Mesenchymal stem cell (in vitro differentiated cells and primary cell): ENCODE data around the gene ADCK2.

Source experiments
- DNase-seq: peaks from one replicate; pipeline ENCODE4 v3.0.0-alpha.2; 2013
- H2AFZ ChIP-seq: one replicate; pipeline ENCODE4 v1.6.1; 2013; ENCODE audit warnings: low read depth, mild to moderate bottlenecking, control low read depth, inconsistent platforms, low read length, moderate library complexity
- H2AK5ac ChIP-seq: 2 replicates; pipeline ENCODE4 v1.6.1; 2013; ENCODE audit warnings: low read length, moderate library complexity, mild to moderate bottlenecking, inconsistent platforms; ENCODE audit not compliant: severe bottlenecking
- H2BK120ac ChIP-seq: one replicate; pipeline ENCODE4 v1.6.1; 2013; ENCODE audit warnings: low read depth, mild to moderate bottlenecking, inconsistent platforms, low read length, moderate library complexity
- H2BK12ac ChIP-seq, 2 experiments: one replicate each; pipeline ENCODE4 v1.6.1; 2013; ENCODE audit warnings: inconsistent platforms in 2 of 2, low read length in 2 of 2, mild to moderate bottlenecking in 2 of 2, moderate library complexity in 2 of 2, control low read depth in 1 of 2
- H2BK15ac ChIP-seq: one replicate; pipeline ENCODE4 v1.6.1; 2013; ENCODE audit warnings: mild to moderate bottlenecking, low read depth, inconsistent platforms; ENCODE audit not compliant: poor library complexity, severe bottlenecking
- H2BK5ac ChIP-seq: 2 replicates; pipeline ENCODE4 v1.6.1; 2013; ENCODE audit warnings: low read depth, mild to moderate bottlenecking, low read length, control low read depth, inconsistent platforms; ENCODE audit not compliant: poor library complexity, severe bottlenecking
- H3K14ac ChIP-seq, 2 experiments: one replicate each; pipeline ENCODE4 v1.6.1; 2013; ENCODE audit warnings: inconsistent platforms in 2 of 2, low read length in 2 of 2, control low read depth in 1 of 2, mild to moderate bottlenecking in 1 of 2, moderate library complexity in 1 of 2
- H3K18ac ChIP-seq, 2 experiments: one replicate each; pipeline ENCODE4 v1.6.1; 2013; ENCODE audit warnings: inconsistent platforms in 2 of 2, low read length in 2 of 2, control low read depth in 1 of 2, low read depth in 1 of 2, mild to moderate bottlenecking in 1 of 2
- H3K23ac ChIP-seq, 2 experiments: one replicate each; pipeline ENCODE4 v1.6.1; 2013; ENCODE audit warnings: inconsistent platforms in 2 of 2, low read length in 2 of 2, mild to moderate bottlenecking in 2 of 2, moderate library complexity in 2 of 2, control low read depth in 1 of 2
- H3K27ac ChIP-seq: 2 replicates; pipeline ENCODE4 v1.5.1; 2013; ENCODE audit warnings: mild to moderate bottlenecking, moderate library complexity, low read length, control low read depth, inconsistent platforms; ENCODE audit not compliant: poor library complexity, severe bottlenecking
- H3K27me3 ChIP-seq, 2 experiments: 2 replicates each; pipeline versions ENCODE4 v1.6.1 to v1.7.0; 2013; ENCODE audit warnings: low read length in 2 of 2, mild to moderate bottlenecking in 2 of 2, moderate library complexity in 2 of 2, control low read depth in 1 of 2, inconsistent platforms in 1 of 2; ENCODE audit not compliant: control insufficient read depth in 1 of 2, insufficient read depth in 1 of 2
- H3K36me3 ChIP-seq, 2 experiments: 2 replicates each; pipeline versions ENCODE4 v1.6.1 to v1.7.0; 2013; ENCODE audit warnings: low read length in 2 of 2, control low read depth in 1 of 2, inconsistent platforms in 1 of 2, low read depth in 1 of 2, mild to moderate bottlenecking in 1 of 2; ENCODE audit not compliant: insufficient read depth in 2 of 2, control insufficient read depth in 1 of 2
- H3K4ac ChIP-seq, 2 experiments: one replicate each; pipeline ENCODE4 v1.6.1; 2013; ENCODE audit warnings: inconsistent platforms in 2 of 2, low read length in 2 of 2, mild to moderate bottlenecking in 2 of 2, moderate library complexity in 2 of 2, control low read depth in 1 of 2, low read depth in 1 of 2
- H3K4me1 ChIP-seq: 2 replicates; pipeline ENCODE4 v1.6.1; 2013; ENCODE audit warnings: low read depth, low read length, control low read depth; ENCODE audit not compliant: control insufficient read depth, insufficient read depth
- H3K4me2 ChIP-seq: 2 replicates; pipeline ENCODE4 v1.6.1; 2013; ENCODE audit warnings: low read length, mild to moderate bottlenecking, inconsistent platforms; ENCODE audit not compliant: poor library complexity, severe bottlenecking
- H3K4me3 ChIP-seq, 2 experiments: 2 replicates each; pipeline versions ENCODE4 v1.5.1 to v1.7.0; 2013; ENCODE audit warnings: low read length in 2 of 2, mild to moderate bottlenecking in 2 of 2, control low read depth in 1 of 2, low read depth in 1 of 2; ENCODE audit not compliant: insufficient read depth in 1 of 2
- H3K79me1 ChIP-seq: replicated peaks from 2 replicates; pipeline ENCODE4 v1.6.1; 2013; ENCODE audit warnings: mild to moderate bottlenecking, control low read depth, low read length, inconsistent platforms; ENCODE audit not compliant: poor library complexity, severe bottlenecking
- H3K9ac ChIP-seq: 2 replicates; pipeline ENCODE4 v1.7.0; 2013; ENCODE audit warnings: mild to moderate bottlenecking, low read length, moderate library complexity
- H3K9me3 ChIP-seq: 2 replicates; pipeline ENCODE4 v1.7.0; 2013; ENCODE audit warnings: mild to moderate bottlenecking, low read length; ENCODE audit not compliant: control insufficient read depth
- H4K8ac ChIP-seq: one replicate; pipeline ENCODE4 v1.6.1; 2013; ENCODE audit warnings: inconsistent platforms, mild to moderate bottlenecking, low read length, moderate library complexity
- H4K91ac ChIP-seq: one replicate; pipeline ENCODE4 v1.6.1; 2013; ENCODE audit warnings: mild to moderate bottlenecking, low read length, inconsistent platforms
- WGBS: methylation state at CpG from one replicate; pipeline ENCODE4 v1.1.7; 2013; ENCODE audit warnings: mixed read lengths; 5-methylcytosine and 5-hydroxymethylcytosine counted together

ADCK2 gene

GRCh38 chr7:140625908-140626868, 46.6 kb upstream of the ADCK2 start:
- H3K36me3 ChIP-seq = peaks cover 0 to 17% of the 10 kb centered on the region in 2 experiments
- no peak overlapping the region for H3K23ac ChIP-seq
- H2BK12ac ChIP-seq = peak overlapping the region; percentile 4 to 28
- WGBS = 20% methylated on average over 11 of the region's 17 CpGs
- peaks cover 2% of the 10 kb centered on the region for H3K79me1 ChIP-seq
- H2BK120ac ChIP-seq = peak overlapping the region; percentile 21
- peak overlapping the region; percentile 47 for H2BK5ac ChIP-seq
- no peaks in the 10 kb centered on the region for H3K9me3 ChIP-seq
- H3K4me1 ChIP-seq = peaks cover 24% of the 10 kb centered on the region
- H3K4me2 ChIP-seq = peak overlapping the region; percentile 20
- peak overlapping the region; percentile 73 for H3K9ac ChIP-seq
- H2AK5ac ChIP-seq = peak overlapping the region; percentile 91
- peak overlapping the region; percentile 29 for H4K8ac ChIP-seq
- no peak overlapping the region for H3K14ac ChIP-seq
- H2BK15ac ChIP-seq = no peak overlapping the region
- peak overlapping the region; percentile 23 to 67 for H3K18ac ChIP-seq
- DNase-seq = peak; percentile 96
- peak overlapping the region; percentile 88 for H3K27ac ChIP-seq
- H2AFZ ChIP-seq = no peak overlapping the region
- H3K27me3 ChIP-seq = no peaks in the 10 kb centered on the region
- H3K4me3 ChIP-seq = no peak overlapping the region
- no peak overlapping the region for H3K4ac ChIP-seq
- peak overlapping the region; percentile 65 for H4K91ac ChIP-seq

- 84% methylated on average over 5 of the region's 6 CpGs for WGBS
- Histone ChIP-seq H2BK12ac (no peak overlapping the region), H2BK15ac (no peak overlapping the region), H3K9ac (peak overlapping the region; percentile 55), H3K4me1 (peaks cover 22% of the 10 kb centered on the region), H2AK5ac (peak overlapping the region; percentile 61), H2BK120ac (no peak overlapping the region), H3K23ac (no peak overlapping the region), H3K18ac (no peak overlapping the region), H3K27ac (peak overlapping the region; percentile 19), H3K9me3 (no peaks in the 10 kb centered on the region), H3K27me3 (no peaks in the 10 kb centered on the region), H3K14ac (no peak overlapping the region), H4K8ac (no peak overlapping the region), H3K79me1 (no peaks in the 10 kb centered on the region), H3K4me2 (no peak overlapping the region), H4K91ac (no peak overlapping the region), H3K4me3 (peak overlapping the region in 1 of 2 experiments; percentile 33), H3K4ac (no peak overlapping the region), H2AFZ (no peak overlapping the region), H3K36me3 (peaks cover 0 to 17% of the 10 kb centered on the region in 2 experiments), H2BK5ac (no peak overlapping the region)
- no peak for DNase-seq
These were observed 41.7 kb upstream of the ADCK2 start for GRCh38 chr7:140631021-140631420.

GRCh38 chr7:140631602-140632001, 41.1 kb upstream of the ADCK2 start:
- Histone ChIP-seq H2BK120ac (no peak overlapping the region), H3K4me1 (peaks cover 24% of the 10 kb centered on the region), H3K4me3 (peak overlapping the region in 1 of 2 experiments; percentile 33), H3K18ac (no peak overlapping the region), H2BK12ac (no peak overlapping the region), H4K91ac (no peak overlapping the region), H3K9me3 (no peaks in the 10 kb centered on the region), H4K8ac (no peak overlapping the region), H2BK15ac (no peak overlapping the region), H3K36me3 (peaks cover 0 to 21% of the 10 kb centered on the region in 2 experiments), H3K14ac (no peak overlapping the region), H3K4ac (no peak overlapping the region), H3K27ac (no peak overlapping the region), H3K79me1 (no peaks in the 10 kb centered on the region), H3K27me3 (no peaks in the 10 kb centered on the region), H2BK5ac (no peak overlapping the region), H3K4me2 (no peak overlapping the region), H2AK5ac (peak overlapping the region; percentile 79), H2AFZ (no peak overlapping the region), H3K9ac (peak overlapping the region; percentile 55), H3K23ac (no peak overlapping the region)
- peak; percentile 32 for DNase-seq
- WGBS = 98% methylated on average over 7 of the region's 7 CpGs

GRCh38 chr7:140635345-140635744, 37.4 kb upstream of the ADCK2 start:
- H4K91ac ChIP-seq = peak overlapping the region; percentile 0
- no peak overlapping the region for H3K14ac ChIP-seq
- H3K18ac ChIP-seq = no peak overlapping the region
- no peaks in the 10 kb centered on the region for H3K79me1 ChIP-seq
- H3K4me2 ChIP-seq = no peak overlapping the region
- no peak overlapping the region for H2BK120ac ChIP-seq
- H2AK5ac ChIP-seq = peak overlapping the region; percentile 3
- H3K27ac ChIP-seq = no peak overlapping the region
- peaks cover 0 to 20% of the 10 kb centered on the region in 2 experiments for H3K36me3 ChIP-seq
- H4K8ac ChIP-seq = no peak overlapping the region
- no peak overlapping the region for H2BK5ac ChIP-seq
- H2BK15ac ChIP-seq = no peak overlapping the region
- peak overlapping the region; percentile 42 for H3K9ac ChIP-seq
- H3K4ac ChIP-seq = no peak overlapping the region
- peak overlapping the region in 1 of 2 experiments; percentile 48 for H3K4me3 ChIP-seq
- no peak for DNase-seq
- no peak overlapping the region for H2AFZ ChIP-seq
- H3K23ac ChIP-seq = no peak overlapping the region
- H2BK12ac ChIP-seq = no peak overlapping the region
- H3K9me3 ChIP-seq = no peaks in the 10 kb centered on the region
- WGBS = 49% methylated on average over 5 of the region's 5 CpGs
- peaks cover 30% of the 10 kb centered on the region for H3K4me1 ChIP-seq
- no peaks in the 10 kb centered on the region for H3K27me3 ChIP-seq
